H9 (cell line): ENCODE measurements around the gene INPP4A. TPM values are rescaled to one million over a fixed set of nuclear protein-coding genes. Genes with fewer than 3 reads are reported as not detected.

Source experiments
- DNase-seq: peaks from one replicate; pipeline ENCODE4 v3.0.0-alpha.2; 2017
- H2AFZ ChIP-seq: one replicate; pipeline ENCODE4 v1.6.1; 2013; ENCODE audit warnings: mild to moderate bottlenecking, low read length, control low read depth, moderate library complexity
- H2AK5ac ChIP-seq: 2 replicates; pipeline ENCODE4 v1.6.1; 2013; ENCODE audit warnings: low read length, control low read depth, mixed read lengths; ENCODE audit not compliant: insufficient read length
- H2BK120ac ChIP-seq: one replicate; pipeline ENCODE4 v1.6.1; 2013; ENCODE audit warnings: low read depth, mild to moderate bottlenecking, low read length, control low read depth, inconsistent platforms; ENCODE audit not compliant: poor library complexity, severe bottlenecking
- H2BK12ac ChIP-seq: 2 replicates; pipeline ENCODE4 v1.6.1; 2013; ENCODE audit warnings: low read length, control low read depth, mixed read lengths, low read depth; ENCODE audit not compliant: insufficient read length
- H2BK15ac ChIP-seq: 2 replicates; pipeline ENCODE4 v1.6.1; 2013; ENCODE audit warnings: low read depth, low read length, control low read depth
- H2BK20ac ChIP-seq: one replicate; pipeline ENCODE4 v1.6.1; 2013; ENCODE audit warnings: low read depth, mild to moderate bottlenecking, low read length, control low read depth, inconsistent platforms; ENCODE audit not compliant: poor library complexity, severe bottlenecking
- H2BK5ac ChIP-seq: 2 replicates; pipeline ENCODE4 v1.6.1; 2013; ENCODE audit warnings: low read length, control low read depth, mixed read lengths; ENCODE audit not compliant: insufficient read length
- H3K14ac ChIP-seq: 2 replicates; pipeline ENCODE4 v1.6.1; 2013; ENCODE audit warnings: low read length, control low read depth; ENCODE audit not compliant: insufficient read depth
- H3K18ac ChIP-seq: 2 replicates; pipeline ENCODE4 v1.6.1; 2013; ENCODE audit warnings: low read depth, mild to moderate bottlenecking, mixed read lengths, low read length, control low read depth; ENCODE audit not compliant: insufficient read length
- H3K23ac ChIP-seq: 2 replicates; pipeline ENCODE4 v1.6.1; 2013; ENCODE audit warnings: low read length, control low read depth, mixed read lengths, low read depth; ENCODE audit not compliant: insufficient read length
- H3K23me2 ChIP-seq: 2 replicates; pipeline ENCODE4 v1.6.1; 2013; ENCODE audit warnings: low read depth, mild to moderate bottlenecking, mixed read lengths, low read length, control low read depth; ENCODE audit not compliant: insufficient read length, poor library complexity, severe bottlenecking
- H3K27ac ChIP-seq: 2 replicates; pipeline ENCODE4 v1.5.1; 2013; ENCODE audit warnings: low read length, control low read depth, mixed read lengths, low read depth; ENCODE audit not compliant: insufficient read length
- H3K27me3 ChIP-seq: 2 replicates; pipeline ENCODE4 v1.6.1; 2013; ENCODE audit warnings: low read length, control low read depth, inconsistent platforms; ENCODE audit not compliant: insufficient read depth
- H3K4ac ChIP-seq: 2 replicates; pipeline ENCODE4 v1.6.1; 2013; ENCODE audit warnings: low read depth, mild to moderate bottlenecking, control low read depth, inconsistent platforms, low read length, moderate library complexity
- H3K4me1 ChIP-seq: 2 replicates; pipeline ENCODE4 v1.6.1; 2013; ENCODE audit warnings: low read length, control low read depth, inconsistent platforms; ENCODE audit not compliant: insufficient read depth
- H3K4me2 ChIP-seq: 2 replicates; pipeline ENCODE4 v1.6.1; 2013; ENCODE audit warnings: low read length, control low read depth, mixed read lengths; ENCODE audit not compliant: insufficient read length, insufficient read depth
- H3K56ac ChIP-seq: 2 replicates; pipeline ENCODE4 v1.6.1; 2013; ENCODE audit warnings: low read depth, mild to moderate bottlenecking, mixed read lengths, low read length, control low read depth; ENCODE audit not compliant: insufficient read length
- H3K79me1 ChIP-seq: 2 replicates; pipeline ENCODE4 v1.6.1; 2013; ENCODE audit warnings: low read depth, mild to moderate bottlenecking, moderate library complexity, low read length, control low read depth, inconsistent platforms; ENCODE audit not compliant: insufficient read depth, poor library complexity, severe bottlenecking
- H3K79me2 ChIP-seq: 2 replicates; pipeline ENCODE4 v1.6.1; 2013; ENCODE audit warnings: low read length, control low read depth, inconsistent platforms; ENCODE audit not compliant: insufficient read depth
- H3K9ac ChIP-seq: 2 replicates; pipeline ENCODE4 v1.6.1; 2013; ENCODE audit warnings: low read length, control low read depth, mixed read lengths; ENCODE audit not compliant: insufficient read length; ENCODE audit errors: extremely low read depth
- H3K9me3 ChIP-seq: one replicate; pipeline ENCODE4 v1.6.1; 2013; ENCODE audit warnings: low read depth, low read length, inconsistent platforms; ENCODE audit not compliant: control insufficient read depth
- H3T11ph ChIP-seq: one replicate; pipeline ENCODE4 v1.6.1; 2013; ENCODE audit warnings: mild to moderate bottlenecking, low read length, control low read depth, inconsistent platforms
- H4K20me1 ChIP-seq: one replicate; pipeline ENCODE4 v1.6.1; 2013; ENCODE audit not compliant: control insufficient read depth, insufficient read length, insufficient read depth
- H4K5ac ChIP-seq: 2 replicates; pipeline ENCODE4 v1.6.1; 2013; ENCODE audit warnings: low read depth, mild to moderate bottlenecking, mixed read lengths, low read length, control low read depth; ENCODE audit not compliant: insufficient read length
- H4K8ac ChIP-seq: replicated peaks from 2 replicates; pipeline ENCODE4 v1.6.1; 2013; ENCODE audit warnings: low read length, control low read depth, mixed read lengths, low read depth; ENCODE audit not compliant: insufficient read length
- H4K91ac ChIP-seq: 2 replicates; pipeline ENCODE4 v1.6.1; 2013; ENCODE audit warnings: low read depth, mild to moderate bottlenecking, moderate library complexity, mixed read lengths, low read length, control low read depth; ENCODE audit not compliant: insufficient read length
- H3K27ac Mint-ChIP-seq, 3 experiments: 2 replicates in 2 of 3; 3 replicates in 1 of 3; pipeline ENCODE4 v1.8.0; 2020 to 2021; ENCODE audit warnings: mixed read lengths in 3 of 3, mild to moderate bottlenecking in 1 of 3, moderate library complexity in 1 of 3
- H3K27me3 Mint-ChIP-seq: 2 replicates; pipeline ENCODE4 v1.8.0; 2021; ENCODE audit warnings: low read depth, mild to moderate bottlenecking, moderate library complexity, mixed read lengths
- H3K36me3 Mint-ChIP-seq, 3 experiments: 2 replicates in 2 of 3; 3 replicates in 1 of 3; pipeline ENCODE4 v1.8.0; 2020 to 2021; ENCODE audit warnings: low read depth in 3 of 3, mixed read lengths in 3 of 3; ENCODE audit not compliant: insufficient read depth in 1 of 3
- H3K4me1 Mint-ChIP-seq, 2 experiments: 2 replicates each; pipeline ENCODE4 v1.8.0; 2020; ENCODE audit warnings: mixed read lengths in 2 of 2
- H3K4me3 Mint-ChIP-seq, 2 experiments: 2 replicates in 1 of 2; 3 replicates in 1 of 2; pipeline ENCODE4 v1.8.0; 2020 to 2021; ENCODE audit warnings: mild to moderate bottlenecking in 2 of 2, mixed read lengths in 2 of 2, moderate library complexity in 1 of 2
- H3K9me3 Mint-ChIP-seq, 2 experiments: 2 replicates in 1 of 2; 3 replicates in 1 of 2; pipeline ENCODE4 v1.8.0; 2020; ENCODE audit warnings: mild to moderate bottlenecking in 2 of 2, mixed read lengths in 2 of 2, moderate library complexity in 1 of 2
- WGBS: extraction: QIAGEN DNeasy Blood & Tissue Kit; methylation state at CpG from one replicate; pipeline ENCODE4 v1.1.7; 2013; ENCODE audit warnings: missing lambda C conversion rate, low lambda C conversion rate, mixed read lengths; ENCODE audit not compliant: insufficient read length; ENCODE audit errors: extremely low coverage; 5-methylcytosine and 5-hydroxymethylcytosine counted together
- total RNA-seq: library from RNA; stranded (reverse); gene quantifications from 2 replicates; pipeline ENCODE4 v1.2.1, GENCODE V29; 2021
- TF ChIP-seq, protein P1 (sequence below): fragments of 200-600 bp; sonication (generic); conservative IDR thresholded peaks from 3 replicates; pipeline ENCODE4 v1.8.0; 2021; ENCODE audit warnings: antibody characterized with exemption, mild to moderate bottlenecking

The INPP4A gene
- total RNA-seq, 1 experiment from 2014 or later: 55.2 TPM

DNA sequence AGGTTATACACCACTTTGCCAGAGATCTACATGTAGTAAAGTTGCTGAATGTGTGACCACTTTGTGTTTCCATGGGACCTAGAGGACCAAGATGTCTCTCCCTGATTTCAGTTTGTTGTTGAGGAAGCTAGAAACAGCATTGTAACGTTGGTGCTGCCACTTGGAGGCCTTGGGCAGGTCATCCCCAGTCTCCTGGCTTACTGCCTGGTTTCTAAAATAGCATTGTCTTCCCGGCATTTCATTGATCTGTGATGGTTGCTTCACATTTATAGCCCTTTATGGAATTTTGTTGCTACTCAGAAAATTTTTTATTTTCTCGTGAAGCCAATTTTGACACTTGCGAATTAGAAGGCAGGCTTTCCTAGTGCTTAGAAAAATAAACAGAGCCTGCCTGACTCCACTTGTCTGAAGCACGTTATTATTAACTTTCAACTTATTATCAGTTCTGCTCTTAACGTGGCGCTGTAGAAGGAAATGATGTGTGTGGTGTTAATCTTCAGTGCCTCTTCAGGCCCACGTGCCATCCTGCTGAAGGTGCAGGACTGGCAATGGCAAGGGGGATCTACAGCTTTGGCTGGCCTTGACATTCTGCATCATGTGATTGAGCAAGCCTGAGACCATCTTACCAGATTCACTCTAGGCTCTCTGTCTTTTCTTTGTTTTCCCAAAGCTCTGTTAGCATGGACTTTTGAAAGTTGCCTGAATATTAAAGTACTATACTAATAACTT is 59.9 kb downstream of the INPP4A start:
- H4K5ac ChIP-seq: no peak overlapping the region
- no peak overlapping the region for H3T11ph ChIP-seq
- no peak overlapping the region for H2BK12ac ChIP-seq
- no peak overlapping the region for H4K91ac ChIP-seq
- H2BK15ac ChIP-seq: no peak overlapping the region
- H3K18ac ChIP-seq: no peak overlapping the region
- H3K4ac ChIP-seq: no peak overlapping the region
- no peaks in the 10 kb centered on the region for H4K20me1 ChIP-seq
- no peak overlapping the region for H3K4me3 Mint-ChIP-seq
- no peak overlapping the region for H2BK5ac ChIP-seq
- H2AK5ac ChIP-seq: no peak overlapping the region
- H3K27ac ChIP-seq: no peak overlapping the region
- H3K27ac Mint-ChIP-seq: no peak overlapping the region; a peak in 3 of 7 replicates
- H2BK120ac ChIP-seq: no peak overlapping the region
- H3K4me1 Mint-ChIP-seq: peaks cover 33 to 48% of the 10 kb centered on the region in 2 experiments
- no peak overlapping the region for H2AFZ ChIP-seq
- no peaks in the 10 kb centered on the region for H3K27me3 ChIP-seq
- H3K9ac ChIP-seq: no peak overlapping the region
- H3K23ac ChIP-seq: no peak overlapping the region
- no peak overlapping the region for H3K4me2 ChIP-seq
- no peak for DNase-seq
- H3K23me2 ChIP-seq: no peaks in the 10 kb centered on the region
- peaks cover 21 to 27% (median 24%) of the 10 kb centered on the region in 3 experiments for H3K36me3 Mint-ChIP-seq
- H3K4me1 ChIP-seq: no peaks in the 10 kb centered on the region
- H3K56ac ChIP-seq: no peak overlapping the region
- no peaks in the 10 kb centered on the region for H3K9me3 Mint-ChIP-seq
- no peaks in the 10 kb centered on the region for H3K79me1 ChIP-seq
- H3K79me2 ChIP-seq: no peaks in the 10 kb centered on the region; the same call in 1 of the 2 replicates
- H3K14ac ChIP-seq: no peak overlapping the region
- no peaks in the 10 kb centered on the region for H3K9me3 ChIP-seq
- no peaks in the 10 kb centered on the region for H3K27me3 Mint-ChIP-seq
- TF ChIP-seq, protein P1, sequence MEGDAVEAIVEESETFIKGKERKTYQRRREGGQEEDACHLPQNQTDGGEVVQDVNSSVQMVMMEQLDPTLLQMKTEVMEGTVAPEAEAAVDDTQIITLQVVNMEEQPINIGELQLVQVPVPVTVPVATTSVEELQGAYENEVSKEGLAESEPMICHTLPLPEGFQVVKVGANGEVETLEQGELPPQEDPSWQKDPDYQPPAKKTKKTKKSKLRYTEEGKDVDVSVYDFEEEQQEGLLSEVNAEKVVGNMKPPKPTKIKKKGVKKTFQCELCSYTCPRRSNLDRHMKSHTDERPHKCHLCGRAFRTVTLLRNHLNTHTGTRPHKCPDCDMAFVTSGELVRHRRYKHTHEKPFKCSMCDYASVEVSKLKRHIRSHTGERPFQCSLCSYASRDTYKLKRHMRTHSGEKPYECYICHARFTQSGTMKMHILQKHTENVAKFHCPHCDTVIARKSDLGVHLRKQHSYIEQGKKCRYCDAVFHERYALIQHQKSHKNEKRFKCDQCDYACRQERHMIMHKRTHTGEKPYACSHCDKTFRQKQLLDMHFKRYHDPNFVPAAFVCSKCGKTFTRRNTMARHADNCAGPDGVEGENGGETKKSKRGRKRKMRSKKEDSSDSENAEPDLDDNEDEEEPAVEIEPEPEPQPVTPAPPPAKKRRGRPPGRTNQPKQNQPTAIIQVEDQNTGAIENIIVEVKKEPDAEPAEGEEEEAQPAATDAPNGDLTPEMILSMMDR: no peak
- no CpG with 5 or more reads among the region's 8 CpGs for WGBS
- no peak overlapping the region for H2BK20ac ChIP-seq
- no peak overlapping the region for H4K8ac ChIP-seq
